GM19452 (cell line): ENCODE data around the gene NELFB.
A peak's percentile ranks its signal among the peaks of the same experiment; 100 is the strongest.

Experiments
- ATAC-seq: cut with Tn5 transposase; IDR thresholded peaks from one replicate; pipeline ENCODE4 v1.9.1; 2021; ENCODE audit not compliant: unreplicated experiment

NELFB gene

GRCh38 chr9:137280474-137281344 is 25.6 kb downstream of the NELFB start:
- ATAC-seq: no peak

GRCh38 chr9:137281345-137282116 is 26.4 kb downstream of the NELFB start:
- no peak for ATAC-seq

- no peak for ATAC-seq
Measured at GRCh38 chr9:137286975-137287383, 31.9 kb downstream of the NELFB start.

GRCh38 chr9:137293094-137293481 is 38.0 kb downstream of the NELFB start:
- ATAC-seq: no peak

GRCh38 chr9:137293482-137294090 is 38.5 kb downstream of the NELFB start:
- ATAC-seq: no peak

- ATAC-seq: no peak
Measured at GRCh38 chr9:137294091-137294680, 39.1 kb downstream of the NELFB start.

GRCh38 chr9:137294681-137295237 is 39.6 kb downstream of the NELFB start:
- ATAC-seq: no peak

- ATAC-seq: no peak
Measured at GRCh38 chr9:137295238-137295811, 40.2 kb downstream of the NELFB start.

GRCh38 chr9:137295849-137296669 is 40.9 kb downstream of the NELFB start:
- ATAC-seq: no peak

GRCh38 chr9:137296670-137297664 is 41.8 kb downstream of the NELFB start:
- ATAC-seq: no peak

GRCh38 chr9:137297966-137298365 is 42.8 kb downstream of the NELFB start:
- no peak for ATAC-seq

GRCh38 chr9:137298401-137299202 is 43.5 kb downstream of the NELFB start:
- no peak for ATAC-seq

GRCh38 chr9:137299203-137299565 is 44.1 kb downstream of the NELFB start:
- ATAC-seq: no peak

GRCh38 chr9:137299938-137300337 is 44.8 kb downstream of the NELFB start:
- ATAC-seq: no peak

- no peak for ATAC-seq
Measured at GRCh38 chr9:137300567-137301080, 45.5 kb downstream of the NELFB start.

- peak; percentile 12 for ATAC-seq
Measured at GRCh38 chr9:137301081-137301947, 46.2 kb downstream of the NELFB start.

- ATAC-seq: peak; percentile 58
Measured at GRCh38 chr9:137302118-137302448, 47.0 kb downstream of the NELFB start, which contains the start of gene NRARP. Gene NRARP (minus strand): TSS chr9:137302271. CDS start chr9:137301928, 343 bp downstream.
